GM12891 (cell line): Measurements from ENCODE around the gene ERAL1.
"Not testable (repeated sequence)": the region's sequence is repeated elsewhere in the genome, so short reads cannot be mapped to it uniquely, and the experiment has no call there.

Experiments
- POLR2A ChIP-seq: IDR thresholded peaks from 2 replicates; pipeline ENCODE4 v1.6.1; 2011; ENCODE audit warnings: low read depth, low read length, control low read depth
- TAF1 ChIP-seq: IDR thresholded peaks from 2 replicates; pipeline ENCODE4 v1.6.1; 2011; ENCODE audit warnings: low read depth, low read length, control low read depth

- not testable (repeated sequence) for TF ChIP-seq TAF1, POLR2A
Observed at GRCh38 chr17:28836541-28836940, 18.3 kb upstream of the ERAL1 start.
